Psoas muscle (tissue), 8 donors: ENCODE data around the gene TMEM200C. TPM values are rescaled to one million over a fixed set of nuclear protein-coding genes. Genes with fewer than 3 reads are reported as not detected.

Source experiments
- ATAC-seq, 4 donors: fragments of 200-7000 bp; cut with Tn5 transposase; one replicate each; pipeline ENCODE4 v1.9.1; 2020; ENCODE audit warnings: moderate library complexity in 3 of 4, mild to moderate bottlenecking in 2 of 4
- DNase-seq, 2 donors: peaks; one replicate each; pipeline ENCODE4 v3.0.0-alpha.2; 2020
- H3K27ac ChIP-seq: fragments of 200-600 bp; one replicate; pipeline ENCODE4 v1.8.0; 2022
- H3K27me3 ChIP-seq, 3 donors: fragments of 200-600 bp in 1 of 3; one replicate each; pipeline versions ENCODE4 v1.6.1 to v1.8.0; 2013 to 2022; ENCODE audit warnings: low read length in 2 of 3, mild to moderate bottlenecking in 2 of 3, moderate library complexity in 1 of 3; ENCODE audit not compliant: insufficient read depth in 3 of 3
- H3K36me3 ChIP-seq, 2 donors: fragments of 200-600 bp in 1 of 2; one replicate each; pipeline versions ENCODE4 v1.6.1 to v1.8.0; 2013 to 2022; ENCODE audit warnings: low read depth in 1 of 2, mild to moderate bottlenecking in 1 of 2, moderate library complexity in 1 of 2; ENCODE audit not compliant: insufficient read depth in 1 of 2
- H3K4me1 ChIP-seq: fragments of 200-600 bp; one replicate; pipeline ENCODE4 v1.8.0; 2022
- H3K4me3 ChIP-seq: fragments of 200-600 bp; one replicate; pipeline ENCODE4 v1.8.0; 2022; ENCODE audit warnings: mild to moderate bottlenecking
- H3K9me3 ChIP-seq: fragments of 200-600 bp; one replicate; pipeline ENCODE4 v1.8.0; 2022
- WGBS, 3 donors: extraction: QIAGEN DNeasy Blood & Tissue Kit; methylation state at CpG; one replicate each; pipeline versions ENCODE4 v1.1.6 to v1.1.7; 2013; 5-methylcytosine and 5-hydroxymethylcytosine counted together
- intact Hi-C, 2 donors: fragments of 100-400 bp; cut with DNase I; formaldehyde crosslinking; loops; one replicate each; pipeline versions ENCODE4 v1.11.0 to v1.14.2; 2022
- polyA plus RNA-seq, 3 donors: library from polyadenylated mRNA; stranded (reverse); fragments of 200-250 nt; gene quantifications; one replicate each; pipeline ENCODE4 v1.2.3, GENCODE V29; 2013
- total RNA-seq, 4 donors: library from RNA; stranded (reverse); fragmentation: NEBNext Ultra II Directional in 2 of 4; extraction: Animal tissue kit (Norgen Biotek cat#: 25700) in 2 of 4; gene quantifications; one replicate each; pipeline versions ENCODE4 v1.2.1 to v1.2.4, GENCODE V29; 2021 to 2023
- TF ChIP-seq, protein P1 (sequence below): fragments of 200-600 bp; IDR thresholded peaks from one replicate; pipeline ENCODE4 v1.8.0; 2022; ENCODE audit warnings: antibody characterized with exemption
- donor health status: healthy with polysubstance abuse.
- donor health status: DM: no; HTN: no; CAD: no; lungs with moderate emphysema.
- donor health status: Bipolar disorder and iron deficiency.
- donor health status: healthy.
- donor health status: DM: yes; HTN: yes; CAD: no.
- donor health status: DM: no; HTN: no; CAD: no.
- donor health status: DM: no; HTN: no; CAD: no.
- donor health status: DM: yes; HTN: yes; CAD: no.

TMEM200C gene
- total and polyA plus RNA-seq, 7 donors, result under 0.01 to 0.15 (median 0.04) TPM; not detected in 2

GRCh38 chr18:5853253-5853652, 42.1 kb downstream of the TMEM200C start:
- Histone ChIP-seq H3K4me3 (no peak overlapping the region), H3K27ac (no peak overlapping the region), H3K9me3 (no peaks in the 10 kb centered on the region), H3K4me1 (no peaks in the 10 kb centered on the region), H3K36me3 (no peaks in the 10 kb centered on the region), H3K27me3 (no peaks in the 10 kb centered on the region)
- intact Hi-C loops, result no loop called here
- TF ChIP-seq, protein P1, sequence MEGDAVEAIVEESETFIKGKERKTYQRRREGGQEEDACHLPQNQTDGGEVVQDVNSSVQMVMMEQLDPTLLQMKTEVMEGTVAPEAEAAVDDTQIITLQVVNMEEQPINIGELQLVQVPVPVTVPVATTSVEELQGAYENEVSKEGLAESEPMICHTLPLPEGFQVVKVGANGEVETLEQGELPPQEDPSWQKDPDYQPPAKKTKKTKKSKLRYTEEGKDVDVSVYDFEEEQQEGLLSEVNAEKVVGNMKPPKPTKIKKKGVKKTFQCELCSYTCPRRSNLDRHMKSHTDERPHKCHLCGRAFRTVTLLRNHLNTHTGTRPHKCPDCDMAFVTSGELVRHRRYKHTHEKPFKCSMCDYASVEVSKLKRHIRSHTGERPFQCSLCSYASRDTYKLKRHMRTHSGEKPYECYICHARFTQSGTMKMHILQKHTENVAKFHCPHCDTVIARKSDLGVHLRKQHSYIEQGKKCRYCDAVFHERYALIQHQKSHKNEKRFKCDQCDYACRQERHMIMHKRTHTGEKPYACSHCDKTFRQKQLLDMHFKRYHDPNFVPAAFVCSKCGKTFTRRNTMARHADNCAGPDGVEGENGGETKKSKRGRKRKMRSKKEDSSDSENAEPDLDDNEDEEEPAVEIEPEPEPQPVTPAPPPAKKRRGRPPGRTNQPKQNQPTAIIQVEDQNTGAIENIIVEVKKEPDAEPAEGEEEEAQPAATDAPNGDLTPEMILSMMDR, result no peak
- DNase-seq, result no peak
- ATAC-seq, result no peak
- WGBS, 3 donors, result 76 to 81% (median 79%) methylated on average over 5 of the region's 5 CpGs

GRCh38 chr18:5851998-5852397, 43.3 kb downstream of the TMEM200C start:
- intact Hi-C loops, result no loop called here
- Histone ChIP-seq H3K4me1 (no peaks in the 10 kb centered on the region), H3K27me3 (no peaks in the 10 kb centered on the region), H3K4me3 (no peak overlapping the region), H3K9me3 (no peaks in the 10 kb centered on the region), H3K27ac (no peak overlapping the region), H3K36me3 (no peaks in the 10 kb centered on the region)
- ATAC-seq (no peak), DNase-seq (no peak)
- 29 to 32% (median 32%) methylated on average over 2 of the region's 2 CpGs for WGBS, 3 donors
- TF ChIP-seq, protein P1, result no peak

DNA sequence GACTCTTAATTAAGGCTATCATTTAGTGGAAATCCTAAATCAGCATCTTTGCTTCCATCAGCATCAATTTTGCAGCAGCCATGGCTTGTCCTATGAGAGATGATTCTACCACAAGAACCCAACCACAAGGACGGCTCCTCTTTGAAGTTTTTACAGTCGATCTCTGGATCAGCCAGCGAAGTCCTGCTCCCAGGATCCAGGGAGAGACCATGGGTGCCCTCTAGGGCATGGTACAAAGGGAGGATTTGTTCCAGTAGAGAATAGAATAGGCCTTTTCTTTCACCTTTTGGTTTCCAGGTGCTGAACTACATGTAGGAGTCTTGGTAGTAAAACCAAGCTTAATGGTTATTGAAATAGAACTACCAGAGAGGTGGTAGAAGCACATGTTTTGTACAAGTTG, 52.7 kb downstream of the TMEM200C start:
- no peaks in the 10 kb centered on the region for H3K4me1 ChIP-seq
- H3K27ac ChIP-seq, result no peak overlapping the region
- TF ChIP-seq, protein P1, result no peak
- WGBS, 3 donors, result 37 to 66% (median 56%) methylated on average over 3 of the region's 3 CpGs
- DNase-seq, result no peak
- no peak for ATAC-seq
- H3K4me3 ChIP-seq, result no peak overlapping the region
- no peaks in the 10 kb centered on the region for H3K36me3 ChIP-seq
- intact Hi-C loops, result loop anchor here in 1 of 2 donors (10.0 kb wide), 1 partner anchor 238 kb away; no protein-coding TSS in a partner anchor
- no peaks in the 10 kb centered on the region for H3K27me3 ChIP-seq
- H3K9me3 ChIP-seq, result no peaks in the 10 kb centered on the region

DNA sequence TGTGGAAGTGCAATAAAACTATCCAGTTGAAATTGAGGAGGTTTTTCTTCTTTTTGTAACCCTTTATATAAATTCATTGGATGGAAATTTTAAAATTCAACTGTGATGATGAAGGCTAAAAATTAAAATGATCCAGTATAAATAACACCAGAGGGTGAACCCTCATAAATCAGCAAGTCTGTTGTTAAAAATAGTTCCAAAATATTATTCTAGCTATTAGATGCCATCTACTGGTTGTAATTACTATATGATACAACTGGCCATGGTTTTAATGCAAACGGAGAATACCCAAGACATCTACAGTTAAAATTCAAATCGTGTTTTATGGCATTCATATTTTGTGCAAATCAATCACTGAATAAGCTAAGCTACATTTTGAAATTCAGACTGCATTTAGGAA, 53.8 kb downstream of the TMEM200C start:
- Histone ChIP-seq H3K27ac (no peak overlapping the region), H3K9me3 (no peaks in the 10 kb centered on the region), H3K27me3 (no peaks in the 10 kb centered on the region), H3K4me3 (no peak overlapping the region), H3K36me3 (no peaks in the 10 kb centered on the region), H3K4me1 (no peaks in the 10 kb centered on the region)
- intact Hi-C loops, result loop anchor here in 1 of 2 donors (10.0 kb wide), 1 partner anchor 237 kb away; no protein-coding TSS in a partner anchor
- DNase-seq, result no peak
- TF ChIP-seq, protein P1, result no peak
- 29 to 40% (median 36%) methylated on average over 2 of the region's 2 CpGs for WGBS, 3 donors
- no peak for ATAC-seq

DNA sequence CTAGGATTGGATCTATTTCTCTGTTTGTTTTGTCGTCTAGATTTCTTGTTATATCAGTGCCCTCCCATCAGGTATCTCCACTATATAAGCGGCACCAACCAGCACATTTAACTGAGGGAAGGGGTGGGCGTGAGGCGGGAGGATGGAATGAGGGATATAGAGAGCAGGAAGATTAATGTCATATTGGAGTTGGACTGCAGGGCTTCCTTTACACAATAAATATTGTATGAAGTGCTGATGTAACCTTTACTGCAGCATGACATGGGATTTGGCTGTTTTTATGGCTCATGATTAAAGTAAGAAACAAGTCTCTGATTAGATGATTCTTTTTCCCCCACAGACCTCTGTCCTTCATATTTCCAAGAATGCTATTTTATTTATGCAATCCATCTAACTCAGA, 54.8 kb downstream of the TMEM200C start:
- ATAC-seq (no peak), DNase-seq (no peak)
- Histone ChIP-seq H3K4me3 (no peak overlapping the region), H3K27me3 (no peaks in the 10 kb centered on the region), H3K9me3 (no peaks in the 10 kb centered on the region), H3K4me1 (no peaks in the 10 kb centered on the region), H3K27ac (no peak overlapping the region), H3K36me3 (no peaks in the 10 kb centered on the region)
- 35 to 50% (median 39%) methylated on average over 4 of the region's 4 CpGs for WGBS, 3 donors
- TF ChIP-seq, protein P1, result no peak
- intact Hi-C loops, result loop anchor here in 1 of 2 donors (10.0 kb wide), 1 partner anchor 236 kb away; no protein-coding TSS in a partner anchor
